Amygdala (tissue), 56 donors: ENCODE measurements around the gene COBLL1.
"Not testable (repeated sequence)": the region's sequence is repeated elsewhere in the genome, so short reads cannot be mapped to it uniquely, and the experiment has no call there.

ENCODE experiments used
- DNase-seq, 56 donors: peaks; one replicate each; lab custom pipeline; 2025; lab: John Stamatoyannopoulos, UW

COBLL1 gene

GRCh38 chr2:164722616-164723338 lies 118.8 kb downstream of the COBLL1 start:
- DNase-seq, result no peak

- no peak for DNase-seq
Observed at GRCh38 chr2:164721430-164721829, 120.2 kb downstream of the COBLL1 start.

- no peak for DNase-seq
Observed at GRCh38 chr2:164719996-164720941, 121.4 kb downstream of the COBLL1 start.

- DNase-seq, result no peak
Observed at GRCh38 chr2:164717000-164717803, 124.4 kb downstream of the COBLL1 start.

GRCh38 chr2:164714471-164714870 lies 127.2 kb downstream of the COBLL1 start:
- no peak for DNase-seq

- DNase-seq, result no peak
Observed at GRCh38 chr2:164711766-164712138, 129.9 kb downstream of the COBLL1 start.

GRCh38 chr2:164710837-164711765 lies 130.5 kb downstream of the COBLL1 start:
- DNase-seq, result no peak

- not testable (repeated sequence) for DNase-seq
Observed at GRCh38 chr2:164710252-164710836, 131.3 kb downstream of the COBLL1 start.

- no peak for DNase-seq
Observed at GRCh38 chr2:164706522-164706921, 135.1 kb downstream of the COBLL1 start.

GRCh38 chr2:164705412-164706167 lies 136.0 kb downstream of the COBLL1 start:
- DNase-seq, result no peak

- DNase-seq, result no peak
Observed at GRCh38 chr2:164703915-164704706, 137.5 kb downstream of the COBLL1 start.

- no peak for DNase-seq
Observed at GRCh38 chr2:164701565-164701964, 140.1 kb downstream of the COBLL1 start.

GRCh38 chr2:164700390-164700789 lies 141.2 kb downstream of the COBLL1 start:
- no peak for DNase-seq

- DNase-seq, result no peak
Observed at GRCh38 chr2:164697688-164698461, 143.7 kb downstream of the COBLL1 start.

- DNase-seq, result no peak
Observed at GRCh38 chr2:164696634-164697033, 145.0 kb downstream of the COBLL1 start.

- DNase-seq, result no peak
Observed at GRCh38 chr2:164694275-164694695, 147.3 kb downstream of the COBLL1 start.

GRCh38 chr2:164693834-164694233 lies 147.8 kb downstream of the COBLL1 start:
- DNase-seq, result no peak
